ENCODE measurements around the gene SLC2A10.

DNA sequence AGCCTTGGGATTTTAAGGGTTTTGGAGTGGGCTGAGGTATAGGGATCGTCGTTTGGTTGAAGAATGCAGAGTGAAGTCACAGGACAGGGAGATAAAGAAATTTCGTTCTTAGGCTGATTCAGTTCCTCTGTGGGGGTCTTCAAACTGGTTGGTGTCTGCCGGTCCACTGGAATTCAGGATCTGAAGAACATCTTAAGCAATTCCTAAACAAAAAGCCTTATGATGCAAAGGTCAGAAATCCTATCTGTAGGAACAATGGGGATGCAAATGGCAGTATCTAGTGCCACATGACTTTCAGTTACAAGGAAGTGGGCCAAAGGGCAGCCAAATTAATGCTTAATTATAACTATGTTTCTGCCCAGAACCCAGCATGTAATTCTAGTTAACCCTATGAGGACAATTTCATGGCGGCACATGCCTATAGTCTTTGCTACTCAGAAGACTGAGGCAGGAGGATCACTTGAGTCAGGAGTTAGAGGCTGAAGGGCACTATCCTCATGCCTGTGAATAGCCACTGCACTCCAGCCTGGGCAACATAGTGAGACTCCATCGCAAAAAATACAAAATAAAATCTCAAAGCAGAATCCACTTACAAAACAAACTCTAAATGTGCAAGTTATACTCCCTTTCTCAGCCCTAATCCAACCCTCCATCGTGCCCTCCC is 4.6 kb upstream of the SLC2A10 start:
- TF ChIP-seq, protein P1, sequence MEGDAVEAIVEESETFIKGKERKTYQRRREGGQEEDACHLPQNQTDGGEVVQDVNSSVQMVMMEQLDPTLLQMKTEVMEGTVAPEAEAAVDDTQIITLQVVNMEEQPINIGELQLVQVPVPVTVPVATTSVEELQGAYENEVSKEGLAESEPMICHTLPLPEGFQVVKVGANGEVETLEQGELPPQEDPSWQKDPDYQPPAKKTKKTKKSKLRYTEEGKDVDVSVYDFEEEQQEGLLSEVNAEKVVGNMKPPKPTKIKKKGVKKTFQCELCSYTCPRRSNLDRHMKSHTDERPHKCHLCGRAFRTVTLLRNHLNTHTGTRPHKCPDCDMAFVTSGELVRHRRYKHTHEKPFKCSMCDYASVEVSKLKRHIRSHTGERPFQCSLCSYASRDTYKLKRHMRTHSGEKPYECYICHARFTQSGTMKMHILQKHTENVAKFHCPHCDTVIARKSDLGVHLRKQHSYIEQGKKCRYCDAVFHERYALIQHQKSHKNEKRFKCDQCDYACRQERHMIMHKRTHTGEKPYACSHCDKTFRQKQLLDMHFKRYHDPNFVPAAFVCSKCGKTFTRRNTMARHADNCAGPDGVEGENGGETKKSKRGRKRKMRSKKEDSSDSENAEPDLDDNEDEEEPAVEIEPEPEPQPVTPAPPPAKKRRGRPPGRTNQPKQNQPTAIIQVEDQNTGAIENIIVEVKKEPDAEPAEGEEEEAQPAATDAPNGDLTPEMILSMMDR (IDR thresholded peaks at IDR 0.05) = no peak
- TF ChIP-seq POLR2A (IDR thresholded peaks at IDR 0.05) = no peak

Data from esophagus squamous epithelium (tissue), 4 donors.